GM23248 (cell line): ENCODE results near the gene CBX3. TPM values are rescaled to one million over a fixed set of nuclear protein-coding genes. Genes with fewer than 3 reads are reported as not detected.
A peak's percentile ranks its signal among the peaks of the same experiment; 100 is the strongest.

Source experiments
- DNase-seq: peaks from one replicate; pipeline ENCODE4 v3.0.0-alpha.2; 2015
- H2AFZ ChIP-seq: fragments of 200-600 bp; sonication (generic); 2 replicates; pipeline ENCODE4 v1.6.1; 2016; ENCODE audit warnings: antibody characterized with exemption
- H3F3A ChIP-seq: fragments of 200-600 bp; sonication (generic); 2 replicates; pipeline ENCODE4 v1.6.1; 2016; ENCODE audit warnings: mild to moderate bottlenecking, antibody characterized with exemption, mixed run types; ENCODE audit not compliant: insufficient read depth
- H3K27ac ChIP-seq: fragments of 200-600 bp; sonication (generic); 2 replicates; pipeline ENCODE4 v1.5.1; 2016; ENCODE audit warnings: mild to moderate bottlenecking
- H3K27me3 ChIP-seq: fragments of 200-600 bp; sonication (generic); replicated peaks from 2 replicates; pipeline ENCODE4 v1.6.1; 2016; ENCODE audit warnings: mild to moderate bottlenecking; ENCODE audit not compliant: insufficient read depth
- H3K36me3 ChIP-seq: fragments of 200-600 bp; sonication (generic); 2 replicates; pipeline ENCODE4 v1.6.1; 2016; ENCODE audit warnings: low read depth, mild to moderate bottlenecking
- H3K4me1 ChIP-seq: fragments of 200-600 bp; sonication (generic); 2 replicates; pipeline ENCODE4 v1.6.1; 2016; ENCODE audit warnings: mild to moderate bottlenecking; ENCODE audit not compliant: insufficient read depth
- H3K4me2 ChIP-seq: fragments of 200-600 bp; sonication (generic); one replicate; pipeline ENCODE4 v1.6.1; 2016; ENCODE audit warnings: mild to moderate bottlenecking; ENCODE audit not compliant: unreplicated experiment
- H3K4me3 ChIP-seq: fragments of 200-600 bp; sonication (generic); 2 replicates; pipeline ENCODE4 v1.5.1; 2016; ENCODE audit warnings: mild to moderate bottlenecking
- H3K79me2 ChIP-seq: fragments of 200-600 bp; sonication (generic); 2 replicates; pipeline ENCODE4 v1.6.1; 2016; ENCODE audit warnings: mild to moderate bottlenecking; ENCODE audit not compliant: insufficient read depth
- H3K9ac ChIP-seq: fragments of 200-600 bp; sonication (generic); 2 replicates; pipeline ENCODE4 v1.6.1; 2016; ENCODE audit warnings: mild to moderate bottlenecking
- H3K9me2 ChIP-seq: fragments of 200-600 bp; sonication (generic); 2 replicates; pipeline ENCODE4 v1.6.1; 2016; ENCODE audit warnings: mixed run types, mild to moderate bottlenecking, moderate library complexity; ENCODE audit not compliant: insufficient read depth
- H3K9me3 ChIP-seq: fragments of 200-600 bp; sonication (generic); one replicate; pipeline ENCODE4 v1.6.1; 2017; ENCODE audit warnings: low read depth
- H4K20me1 ChIP-seq: fragments of 200-600 bp; sonication (generic); 2 replicates; pipeline ENCODE4 v1.6.0; 2016; ENCODE audit not compliant: insufficient read depth
- EZH2 ChIP-seq: fragments of 200-600 bp; sonication (generic); IDR thresholded peaks from 2 replicates; pipeline ENCODE4 v1.6.1; 2018; ENCODE audit warnings: antibody characterized with exemption, mild to moderate bottlenecking; ENCODE audit not compliant: insufficient read depth, poor library complexity, severe bottlenecking
- EZH2phosphoT487 ChIP-seq: fragments of 200-600 bp; sonication (generic); IDR thresholded peaks from 2 replicates; pipeline ENCODE4 v1.6.1; 2018; ENCODE audit warnings: antibody characterized with exemption, moderate library complexity, mild to moderate bottlenecking, low read depth; ENCODE audit not compliant: insufficient read depth
- WGBS, 2 experiments: methylation state at CpG; one replicate each; pipeline ENCODE4 v1.1.6; 2015 to 2017; ENCODE audit warnings: low lambda C conversion rate in 2 of 2, low coverage in 1 of 2; ENCODE audit errors: missing lambda C conversion rate in 2 of 2; 5-methylcytosine and 5-hydroxymethylcytosine counted together
- in situ Hi-C: fragments of 300-500 bp; cut with MboI; formaldehyde crosslinking; loops from 2 replicates; pipeline ENCODE4 v1.15.0; 2020
- polyA plus RNA-seq: library from polyadenylated mRNA; unstranded; fragments of >200 nt; fragmentation: Nextera tagmentation; extraction: Ambion mirVana; gene quantifications from 2 replicates; pipeline ENCODE4 v1.2.1, GENCODE V29; 2016
- total RNA-seq: library from RNA; depleted of rRNA; stranded (reverse); fragments of >200 nt; shearing (Covaris generic); gene quantifications from 2 replicates; pipeline ENCODE4 v1.2.3, GENCODE V29; 2014

Gene CBX3
- total and polyA plus RNA-seq, 2 experiments from 2014 or later = 73.3 to 122 TPM

DNA sequence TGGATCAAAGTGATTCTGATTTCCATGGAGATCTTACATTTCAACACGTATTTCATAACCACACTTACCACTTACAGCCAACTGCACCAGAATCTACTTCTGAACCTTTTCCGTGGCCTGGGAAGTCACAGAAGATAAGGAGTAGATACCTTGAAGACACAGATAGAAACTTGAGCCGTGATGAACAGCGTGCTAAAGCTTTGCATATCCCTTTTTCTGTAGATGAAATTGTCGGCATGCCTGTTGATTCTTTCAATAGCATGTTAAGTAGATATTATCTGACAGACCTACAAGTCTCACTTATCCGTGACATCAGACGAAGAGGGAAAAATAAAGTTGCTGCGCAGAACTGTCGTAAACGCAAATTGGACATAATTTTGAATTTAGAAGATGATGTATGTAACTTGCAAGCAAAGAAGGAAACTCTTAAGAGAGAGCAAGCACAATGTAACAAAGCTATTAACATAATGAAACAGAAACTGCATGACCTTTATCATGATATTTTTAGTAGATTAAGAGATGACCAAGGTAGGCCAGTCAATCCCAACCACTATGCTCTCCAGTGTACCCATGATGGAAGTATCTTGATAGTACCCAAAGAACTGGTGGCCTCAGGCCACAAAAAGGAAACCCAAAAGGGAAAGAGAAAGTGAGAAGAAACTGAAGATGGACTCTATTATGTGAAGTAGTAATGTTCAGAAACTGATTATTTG is 16.3 kb upstream of the CBX3 start:
- H3K27ac ChIP-seq = no peak overlapping the region
- no peak overlapping the region for H3K4me2 ChIP-seq
- no peak overlapping the region for H3K9ac ChIP-seq
- no peaks in the 10 kb centered on the region for H3K9me2 ChIP-seq
- H4K20me1 ChIP-seq = peaks cover 12% of the 10 kb centered on the region; the same call in 1 of the 2 replicates
- in situ Hi-C loops = no loop called here
- H2AFZ ChIP-seq = no peak overlapping the region
- DNase-seq = no peak
- no peaks in the 10 kb centered on the region for H3K9me3 ChIP-seq
- WGBS, 2 experiments = 84 to 86% methylated on average over 10 of the region's 10 CpGs
- H3K4me1 ChIP-seq = 0 out of 2 replicates have a peak, but pooled peaks cover 9% of the 10 kb centered on the region
- TF ChIP-seq EZH2phosphoT487 (no peak), EZH2 (no peak)
- H3K4me3 ChIP-seq = no peak overlapping the region
- peaks cover 12% of the 10 kb centered on the region; the same call in 1 of the 2 replicates for H3K79me2 ChIP-seq
- H3K36me3 ChIP-seq = peaks cover 36% of the 10 kb centered on the region
- H3F3A ChIP-seq = peaks cover 95% of the 10 kb centered on the region
- no peaks in the 10 kb centered on the region for H3K27me3 ChIP-seq

DNA sequence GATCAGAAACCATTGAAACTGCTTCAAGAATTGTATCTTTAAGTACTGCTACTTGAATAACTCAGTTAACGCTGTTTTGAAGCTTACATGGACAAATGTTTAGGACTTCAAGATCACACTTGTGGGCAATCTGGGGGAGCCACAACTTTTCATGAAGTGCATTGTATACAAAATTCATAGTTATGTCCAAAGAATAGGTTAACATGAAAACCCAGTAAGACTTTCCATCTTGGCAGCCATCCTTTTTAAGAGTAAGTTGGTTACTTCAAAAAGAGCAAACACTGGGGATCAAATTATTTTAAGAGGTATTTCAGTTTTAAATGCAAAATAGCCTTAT is 15.7 kb upstream of the CBX3 start:
- WGBS, 2 experiments = 100% methylated on average over 1 of the region's 1 CpG
- Histone ChIP-seq H3K9me3 (no peaks in the 10 kb centered on the region), H3K4me2 (no peak overlapping the region), H3K4me3 (no peak overlapping the region), H2AFZ (no peak overlapping the region), H4K20me1 (peaks cover 12% of the 10 kb centered on the region; the same call in 1 of the 2 replicates), H3K4me1 (0 out of 2 replicates have a peak, but pooled peaks cover 9% of the 10 kb centered on the region), H3K9ac (no peak overlapping the region), H3K27me3 (no peaks in the 10 kb centered on the region), H3K79me2 (peaks cover 17% of the 10 kb centered on the region; the same call in 1 of the 2 replicates), H3F3A (peaks cover 95% of the 10 kb centered on the region), H3K9me2 (no peaks in the 10 kb centered on the region), H3K36me3 (peaks cover 41% of the 10 kb centered on the region), H3K27ac (no peak overlapping the region)
- TF ChIP-seq EZH2 (no peak), EZH2phosphoT487 (no peak)
- DNase-seq = no peak
- in situ Hi-C loops = no loop called here

DNA sequence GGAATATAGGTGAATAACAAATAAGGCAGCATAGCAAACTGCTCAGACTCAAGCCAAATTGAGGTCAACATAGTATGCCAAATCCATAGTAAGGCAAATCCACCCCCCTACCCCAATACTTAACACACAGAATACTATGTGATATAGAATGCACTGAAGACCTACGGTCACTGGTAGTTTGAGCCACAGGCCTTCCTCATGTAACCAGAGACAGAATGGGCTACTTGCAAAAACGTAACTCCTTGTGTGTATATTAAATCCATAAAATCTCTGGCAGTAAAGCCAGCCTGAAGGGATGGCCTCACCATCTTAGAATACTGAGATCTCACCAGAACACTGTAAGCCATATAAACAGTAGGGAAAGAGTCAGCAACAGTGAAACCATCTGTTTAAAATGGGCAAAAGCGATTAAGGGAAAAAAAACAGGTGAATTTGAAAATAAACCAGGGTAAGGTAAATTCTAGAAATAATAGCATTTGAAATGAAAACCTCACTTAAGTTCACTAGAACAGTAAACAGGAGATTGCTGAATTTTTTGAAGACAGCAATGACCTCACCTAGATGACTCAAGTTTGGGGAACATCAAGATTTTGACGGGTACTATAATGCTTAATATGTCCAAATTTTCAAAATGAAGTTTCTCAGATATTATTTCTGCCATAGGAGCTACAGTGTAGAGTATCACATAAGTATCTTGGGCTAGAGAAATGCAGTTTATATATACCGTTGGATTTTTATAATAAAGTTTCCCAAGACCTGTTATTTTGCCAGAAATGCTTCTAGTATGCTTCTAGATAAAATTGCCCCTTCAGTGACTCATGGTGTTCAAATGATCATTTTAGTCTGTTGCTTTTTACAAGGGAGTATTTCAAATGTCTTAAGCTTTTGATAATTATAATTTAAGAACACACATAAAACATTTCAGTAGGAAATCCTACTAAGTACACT is 14.9 kb upstream of the CBX3 start:
- DNase-seq = no peak
- H3K27me3 ChIP-seq = no peaks in the 10 kb centered on the region
- H3K27ac ChIP-seq = peak overlapping the region; percentile 14; the same call in 1 of the 2 replicates
- H3K9me3 ChIP-seq = no peaks in the 10 kb centered on the region
- peaks cover 25% of the 10 kb centered on the region for H3K79me2 ChIP-seq
- H3K36me3 ChIP-seq = peaks cover 49% of the 10 kb centered on the region
- no peak overlapping the region for H3K4me2 ChIP-seq
- TF ChIP-seq EZH2 (no peak), EZH2phosphoT487 (no peak)
- no peaks in the 10 kb centered on the region for H3K9me2 ChIP-seq
- H3K4me1 ChIP-seq = 0 out of 2 replicates have a peak, but pooled peaks cover 8% of the 10 kb centered on the region
- H3K4me3 ChIP-seq = no peak overlapping the region
- H3F3A ChIP-seq = peaks cover 98% of the 10 kb centered on the region
- WGBS, 2 experiments = 69 to 74% methylated on average over 5 of the region's 5 CpGs
- no peak overlapping the region for H2AFZ ChIP-seq
- H3K9ac ChIP-seq = no peak overlapping the region
- H4K20me1 ChIP-seq = peaks cover 12% of the 10 kb centered on the region; the same call in 1 of the 2 replicates
- in situ Hi-C loops = no loop called here

DNA sequence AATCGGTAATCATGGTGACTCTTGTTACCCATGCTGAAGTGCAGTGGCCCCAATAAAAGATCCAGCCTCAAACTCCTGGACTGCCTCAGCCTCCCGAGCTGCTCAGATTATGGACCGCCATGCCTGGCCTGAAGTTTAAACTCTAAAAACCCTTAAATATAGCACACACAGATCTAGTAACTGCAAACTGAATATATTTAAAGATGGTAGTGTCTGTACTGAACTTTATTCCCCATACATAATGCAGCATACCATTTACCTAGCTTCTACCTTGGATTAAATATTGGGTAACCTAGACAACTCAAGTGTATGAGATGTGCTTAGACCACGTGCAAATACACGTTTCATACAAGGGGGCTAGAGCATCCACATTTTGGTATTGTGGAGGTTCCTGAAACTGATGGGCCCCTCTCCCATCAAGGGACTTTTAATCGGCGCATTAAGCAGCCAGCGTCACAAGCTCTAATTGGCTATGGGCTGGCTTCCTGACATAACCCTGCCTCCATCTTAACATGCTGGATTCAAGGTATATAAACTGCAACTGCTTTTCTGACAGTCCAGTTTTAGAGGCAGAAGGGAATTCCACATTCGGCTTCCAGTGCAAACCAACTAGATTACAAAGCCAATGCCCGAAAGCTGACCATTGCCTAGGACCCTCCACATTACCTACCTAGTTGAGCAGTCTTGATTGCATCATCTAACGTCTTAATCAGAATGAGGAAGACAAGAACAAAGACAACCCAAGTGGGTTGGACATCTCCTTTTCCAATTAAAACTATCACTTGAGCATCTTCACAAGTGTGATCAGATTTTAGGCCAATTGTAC is 14.0 kb upstream of the CBX3 start:
- H2AFZ ChIP-seq = no peak overlapping the region
- no peak overlapping the region for H3K9ac ChIP-seq
- H3K9me3 ChIP-seq = no peaks in the 10 kb centered on the region
- TF ChIP-seq EZH2phosphoT487 (no peak), EZH2 (no peak)
- no peaks in the 10 kb centered on the region for H3K9me2 ChIP-seq
- 0 out of 2 replicates have a peak, but pooled peaks cover 5% of the 10 kb centered on the region for H3K4me1 ChIP-seq
- no peaks in the 10 kb centered on the region for H3K27me3 ChIP-seq
- no peak overlapping the region for H3K4me2 ChIP-seq
- peak overlapping the region; percentile 14; the same call in 1 of the 2 replicates for H3K27ac ChIP-seq
- no peak overlapping the region for H3K4me3 ChIP-seq
- in situ Hi-C loops = no loop called here
- H3F3A ChIP-seq = peaks cover 98% of the 10 kb centered on the region
- H4K20me1 ChIP-seq = peaks cover 12% of the 10 kb centered on the region; the same call in 1 of the 2 replicates
- DNase-seq = no peak
- 69 to 73% methylated on average over 11 of the region's 11 CpGs for WGBS, 2 experiments
- peaks cover 59% of the 10 kb centered on the region for H3K36me3 ChIP-seq
- H3K79me2 ChIP-seq = peaks cover 35% of the 10 kb centered on the region
